KMS-11 (cell line): ENCODE measurements around the gene COPE.
"Not testable (repeated sequence)": the region's sequence is repeated elsewhere in the genome, so short reads cannot be mapped to it uniquely, and the experiment has no call there.

Source experiments
- H2AFZ ChIP-seq: fragments of 200-600 bp; sonication (generic); 2 replicates; pipeline ENCODE4 v1.6.1; 2016; ENCODE audit warnings: antibody characterized with exemption, mixed run types, low read depth
- H3K27ac ChIP-seq: fragments of 200-600 bp; sonication (generic); 2 replicates; pipeline ENCODE4 v1.6.1; 2016; ENCODE audit warnings: mild to moderate bottlenecking, mixed run types
- H3K27me3 ChIP-seq: fragments of 200-600 bp; sonication (generic); 2 replicates; pipeline ENCODE4 v1.6.1; 2017; ENCODE audit warnings: mild to moderate bottlenecking, low read depth, mixed run types, moderate library complexity; ENCODE audit not compliant: insufficient read depth
- H3K36me3 ChIP-seq: fragments of 200-600 bp; sonication (generic); 2 replicates; pipeline ENCODE4 v1.6.1; 2017; ENCODE audit warnings: mild to moderate bottlenecking, mixed run types; ENCODE audit not compliant: insufficient read depth
- H3K4me1 ChIP-seq: fragments of 200-600 bp; sonication (generic); 2 replicates; pipeline ENCODE4 v1.6.1; 2016; ENCODE audit warnings: mild to moderate bottlenecking, low read depth, mixed run types; ENCODE audit not compliant: poor library complexity, severe bottlenecking
- H3K4me2 ChIP-seq: fragments of 200-600 bp; sonication (generic); 2 replicates; pipeline ENCODE4 v1.7.0; 2016; ENCODE audit warnings: mild to moderate bottlenecking, mixed run types
- H3K4me3 ChIP-seq: fragments of 200-600 bp; sonication (generic); IDR thresholded peaks from 2 replicates; pipeline ENCODE4 v1.6.1; 2017; ENCODE audit warnings: low read depth, low read length, mixed read lengths; ENCODE audit not compliant: insufficient read depth
- H3K79me2 ChIP-seq: fragments of 200-600 bp; sonication (generic); 2 replicates; pipeline ENCODE4 v1.6.1; 2016; ENCODE audit warnings: low read depth, mixed run types; ENCODE audit not compliant: insufficient read depth
- H3K9ac ChIP-seq: fragments of 200-600 bp; sonication (generic); 2 replicates; pipeline ENCODE4 v1.6.1; 2016; ENCODE audit warnings: mild to moderate bottlenecking, mixed run types
- H4K20me1 ChIP-seq: fragments of 200-600 bp; sonication (generic); 2 replicates; pipeline ENCODE4 v1.6.1; 2016; ENCODE audit warnings: mild to moderate bottlenecking, mixed run types; ENCODE audit not compliant: insufficient read depth
- TF ChIP-seq, protein P1 (sequence below): fragments of 200-600 bp; sonication (generic); conservative IDR thresholded peaks from 2 replicates; pipeline ENCODE4 v1.6.1; 2017; ENCODE audit warnings: low read depth, mild to moderate bottlenecking, antibody characterized with exemption, low read length, moderate library complexity, mixed read lengths

The COPE gene

DNA sequence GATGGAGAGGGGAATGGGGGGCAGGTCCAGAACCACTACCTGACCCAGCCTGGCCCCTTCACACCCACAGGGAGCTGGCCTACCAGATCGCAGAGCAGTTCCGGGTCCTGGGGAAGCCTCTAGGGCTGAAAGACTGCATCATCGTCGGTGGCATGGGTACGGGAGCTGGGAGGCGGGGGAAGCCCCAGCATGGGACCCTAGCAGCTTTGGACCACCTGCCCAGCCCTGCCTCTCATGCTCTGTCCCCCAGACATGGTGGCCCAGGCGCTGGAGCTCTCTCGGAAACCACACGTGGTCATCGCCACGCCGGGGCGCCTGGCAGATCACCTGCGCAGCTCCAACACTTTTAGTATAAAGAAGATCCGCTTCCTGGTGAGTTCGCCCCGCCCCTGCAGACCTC is 2.4 kb upstream of the COPE start:
- Histone ChIP-seq H3K79me2 (peaks cover 48% of the 10 kb centered on the region), H3K4me2 (no peak overlapping the region), H4K20me1 (no peaks in the 10 kb centered on the region), H3K27ac (no peak overlapping the region), H3K27me3 (no peaks in the 10 kb centered on the region), H3K4me1 (peaks cover 12% of the 10 kb centered on the region), H3K9ac (no peak overlapping the region), H3K4me3 (no peak overlapping the region), H3K36me3 (peaks cover 3% of the 10 kb centered on the region; the same call in 1 of the 2 replicates), H2AFZ (no peak overlapping the region)
- TF ChIP-seq, protein P1, sequence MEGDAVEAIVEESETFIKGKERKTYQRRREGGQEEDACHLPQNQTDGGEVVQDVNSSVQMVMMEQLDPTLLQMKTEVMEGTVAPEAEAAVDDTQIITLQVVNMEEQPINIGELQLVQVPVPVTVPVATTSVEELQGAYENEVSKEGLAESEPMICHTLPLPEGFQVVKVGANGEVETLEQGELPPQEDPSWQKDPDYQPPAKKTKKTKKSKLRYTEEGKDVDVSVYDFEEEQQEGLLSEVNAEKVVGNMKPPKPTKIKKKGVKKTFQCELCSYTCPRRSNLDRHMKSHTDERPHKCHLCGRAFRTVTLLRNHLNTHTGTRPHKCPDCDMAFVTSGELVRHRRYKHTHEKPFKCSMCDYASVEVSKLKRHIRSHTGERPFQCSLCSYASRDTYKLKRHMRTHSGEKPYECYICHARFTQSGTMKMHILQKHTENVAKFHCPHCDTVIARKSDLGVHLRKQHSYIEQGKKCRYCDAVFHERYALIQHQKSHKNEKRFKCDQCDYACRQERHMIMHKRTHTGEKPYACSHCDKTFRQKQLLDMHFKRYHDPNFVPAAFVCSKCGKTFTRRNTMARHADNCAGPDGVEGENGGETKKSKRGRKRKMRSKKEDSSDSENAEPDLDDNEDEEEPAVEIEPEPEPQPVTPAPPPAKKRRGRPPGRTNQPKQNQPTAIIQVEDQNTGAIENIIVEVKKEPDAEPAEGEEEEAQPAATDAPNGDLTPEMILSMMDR, result no peak

DNA sequence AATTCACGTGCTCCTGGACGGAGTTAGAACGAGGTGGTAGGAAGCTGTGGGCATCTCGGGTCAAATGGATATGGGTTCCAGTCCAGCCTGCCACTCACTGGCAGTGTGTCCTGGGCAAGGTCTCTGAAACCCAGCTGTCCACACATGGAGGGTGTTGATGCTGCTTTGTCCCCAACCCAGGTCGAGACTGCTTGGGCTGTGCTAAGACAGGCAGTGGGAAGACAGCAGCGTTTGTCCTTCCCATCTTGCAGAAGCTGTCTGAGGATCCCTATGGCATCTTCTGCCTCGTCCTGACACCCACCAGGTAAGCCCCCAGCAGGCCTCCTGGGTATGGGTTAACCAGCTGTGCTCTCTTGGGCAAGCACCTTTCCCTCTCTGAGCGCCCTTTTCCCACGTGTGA is 1.2 kb upstream of the COPE start:
- peak overlapping the region; percentile 68; the same call in 1 of the 2 replicates for H3K9ac ChIP-seq
- H3K27me3 ChIP-seq, result no peaks in the 10 kb centered on the region
- H3K4me2 ChIP-seq, result peak overlapping the region; percentile 65
- peaks cover 58% of the 10 kb centered on the region for H3K79me2 ChIP-seq
- H2AFZ ChIP-seq, result no peak overlapping the region
- no peaks in the 10 kb centered on the region for H4K20me1 ChIP-seq
- no peak overlapping the region for H3K4me3 ChIP-seq
- no peak overlapping the region for H3K27ac ChIP-seq
- H3K4me1 ChIP-seq, result peaks cover 22% of the 10 kb centered on the region
- TF ChIP-seq, protein P1, result no peak
- peaks cover 3% of the 10 kb centered on the region; the same call in 1 of the 2 replicates for H3K36me3 ChIP-seq

DNA sequence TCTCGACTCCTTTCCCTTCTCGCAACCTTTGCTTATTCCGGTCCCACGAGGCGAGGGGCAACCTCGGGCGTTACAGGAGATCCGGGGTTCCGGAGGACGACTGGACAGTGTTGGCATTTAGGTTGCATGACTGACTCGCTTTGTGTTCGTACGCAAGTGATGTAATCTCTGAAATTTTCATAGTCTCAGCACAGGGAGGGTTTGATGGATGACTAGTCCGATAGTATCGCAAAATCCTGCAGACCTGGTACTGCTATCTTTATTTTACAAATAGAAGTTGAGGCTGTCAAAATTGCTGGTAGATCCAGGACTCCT is 670 bp upstream of the COPE start:
- peak overlapping the region; percentile 68 for H3K9ac ChIP-seq
- H3K4me1 ChIP-seq, result peaks cover 28% of the 10 kb centered on the region
- peaks cover 3% of the 10 kb centered on the region; the same call in 1 of the 2 replicates for H3K36me3 ChIP-seq
- peak overlapping the region; percentile 38; the same call in 1 of the 2 replicates for H3K27ac ChIP-seq
- peak overlapping the region; percentile 24; the same call in 1 of the 2 replicates for H2AFZ ChIP-seq
- peak overlapping the region; percentile 65 for H3K4me2 ChIP-seq
- H4K20me1 ChIP-seq, result no peaks in the 10 kb centered on the region
- no peak overlapping the region for H3K4me3 ChIP-seq
- TF ChIP-seq, protein P1, result no peak
- H3K27me3 ChIP-seq, result no peaks in the 10 kb centered on the region
- H3K79me2 ChIP-seq, result peaks cover 63% of the 10 kb centered on the region

GRCh38 chr19:18917593-18917992 is 1.6 kb downstream of the COPE start:
- peaks cover 30% of the 10 kb centered on the region for H3K4me1 ChIP-seq
- not testable (repeated sequence) for H4K20me1 ChIP-seq, H3K27ac ChIP-seq, H3K36me3 ChIP-seq, H2AFZ ChIP-seq, H3K9ac ChIP-seq, H3K27me3 ChIP-seq, H3K4me3 ChIP-seq
- peak overlapping the region; percentile 79 for H3K4me2 ChIP-seq
- peaks cover 79% of the 10 kb centered on the region for H3K79me2 ChIP-seq

DNA sequence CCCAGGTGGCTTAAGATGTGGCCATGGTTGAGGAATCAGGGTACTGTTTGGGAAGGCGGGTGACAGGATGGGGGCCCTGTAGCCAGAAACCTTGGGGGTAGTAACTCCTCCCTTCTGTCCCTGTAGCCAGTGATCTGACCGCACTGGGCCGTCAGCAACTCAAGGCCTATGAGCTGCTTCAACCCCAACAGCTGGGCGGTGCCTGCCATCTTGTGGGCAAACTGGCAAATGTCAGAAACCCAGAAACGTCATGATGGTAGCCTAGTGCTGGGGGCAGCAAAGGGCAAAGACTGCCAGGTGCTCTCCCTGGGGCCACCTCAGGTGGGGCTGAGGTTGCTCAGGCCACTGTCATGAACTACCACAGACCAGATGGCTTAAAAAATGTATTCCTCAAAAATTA is 3.5 kb downstream of the COPE start:
- no peaks in the 10 kb centered on the region for H3K27me3 ChIP-seq
- H3K4me3 ChIP-seq, result no peak overlapping the region
- no peaks in the 10 kb centered on the region for H3K36me3 ChIP-seq
- H3K9ac ChIP-seq, result no peak overlapping the region
- peaks cover 68% of the 10 kb centered on the region for H3K79me2 ChIP-seq
- H4K20me1 ChIP-seq, result no peaks in the 10 kb centered on the region
- peak overlapping the region; percentile 5; the same call in 1 of the 2 replicates for H3K4me2 ChIP-seq
- H3K4me1 ChIP-seq, result peaks cover 30% of the 10 kb centered on the region
- no peak overlapping the region for H2AFZ ChIP-seq
- H3K27ac ChIP-seq, result no peak overlapping the region; the same call in 1 of the 2 replicates
- TF ChIP-seq, protein P1, result peak; percentile 65
